Loucy (cell line): Measurements from ENCODE around the gene SFSWAP.

Source experiments
- CTCF ChIP-seq: fragments of 200-600 bp; sonication (generic); conservative IDR thresholded peaks from 2 replicates; pipeline ENCODE4 v1.5.1; 2014; ENCODE audit warnings: mild to moderate bottlenecking, antibody characterized with exemption, low read length
- EZH2phosphoT487 ChIP-seq: fragments of 200-600 bp; IDR thresholded peaks from 2 replicates; pipeline ENCODE4 v1.6.1; 2018; ENCODE audit warnings: antibody characterized with exemption, mild to moderate bottlenecking, moderate library complexity, borderline replicate concordance

DNA sequence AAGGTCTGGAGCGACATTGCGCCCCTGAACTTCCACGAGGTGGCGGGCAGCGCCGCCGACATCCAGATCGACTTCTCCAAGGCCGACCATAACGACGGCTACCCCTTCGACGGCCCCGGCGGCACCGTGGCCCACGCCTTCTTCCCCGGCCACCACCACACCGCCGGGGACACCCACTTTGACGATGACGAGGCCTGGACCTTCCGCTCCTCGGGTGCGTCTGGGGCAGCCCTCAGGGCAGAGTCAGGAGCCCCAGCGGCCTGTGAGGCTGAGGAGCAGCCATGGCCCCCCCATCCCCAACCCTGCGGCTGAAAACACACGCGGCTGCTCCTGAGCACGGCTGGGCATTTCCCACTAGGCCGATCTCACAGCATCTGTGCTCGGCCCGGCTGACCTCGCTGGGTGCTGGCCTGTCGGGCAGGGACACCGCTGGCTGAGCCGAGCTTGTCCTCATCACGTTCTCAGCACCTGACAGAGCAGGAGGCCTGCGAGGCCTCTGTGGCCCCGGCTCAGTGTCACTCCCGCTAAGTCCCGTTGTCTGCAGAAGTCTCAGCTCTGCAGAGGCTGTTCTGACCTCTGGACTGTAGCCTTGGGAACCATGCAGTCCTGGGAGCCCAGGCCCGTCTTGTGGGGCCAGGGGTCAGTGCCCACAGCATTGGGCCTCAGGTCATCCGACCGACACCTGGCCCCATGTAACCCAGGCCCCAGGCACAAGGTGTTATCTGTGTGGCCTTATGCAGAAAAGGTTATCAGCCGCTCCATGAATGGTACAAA, 129.9 kb downstream of the SFSWAP start:
- no peak for TF ChIP-seq CTCF
- no peak for TF ChIP-seq EZH2phosphoT487
